HepG2 (cell line): Measurements from ENCODE around the gene PADI6. TPM values are rescaled to one million over a fixed set of nuclear protein-coding genes. Genes with fewer than 3 reads are reported as not detected.
A peak's percentile ranks its signal among the peaks of the same experiment; 100 is the strongest.

Source experiments
- ARID2 ChIP-seq: sonication (generic); formaldehyde crosslinking; IDR thresholded peaks from 2 replicates; pipeline ENCODE4 v1.8.1; 2022; ENCODE audit warnings: mild to moderate bottlenecking, missing genetic modification reagents, borderline replicate concordance
- CREB1 ChIP-seq, 2 experiments: fragments of 450-650 bp in 1 of 2; IDR thresholded peaks; 2 replicates each; pipeline ENCODE4 v1.6.1; 2016 to 2017; ENCODE audit warnings: control low read depth in 1 of 2, mild to moderate bottlenecking in 1 of 2, missing compliant biosample characterization in 1 of 2, missing genetic modification characterization in 1 of 2
- FOXC1 ChIP-seq: sonication (generic); formaldehyde crosslinking; IDR thresholded peaks from 2 replicates; pipeline ENCODE4 v1.8.0; 2022; ENCODE audit warnings: mild to moderate bottlenecking, missing genetic modification reagents, borderline replicate concordance
- GFI1 ChIP-seq: sonication (generic); formaldehyde crosslinking; IDR thresholded peaks from 2 replicates; pipeline ENCODE4 v1.5.0; 2020; ENCODE audit warnings: missing genetic modification reagents, mild to moderate bottlenecking, borderline replicate concordance
- HHEX ChIP-seq: IDR thresholded peaks from 2 replicates; pipeline ENCODE4 v1.6.1; 2016; ENCODE audit warnings: control low read depth
- HIVEP1 ChIP-seq: sonication (generic); formaldehyde crosslinking; IDR thresholded peaks from 2 replicates; pipeline ENCODE4 v1.4.0; 2020; ENCODE audit warnings: mild to moderate bottlenecking, missing genetic modification reagents
- ISL2 ChIP-seq: sonication (generic); formaldehyde crosslinking; IDR thresholded peaks from 2 replicates; pipeline ENCODE4 v1.5.0; 2020; ENCODE audit warnings: missing genetic modification reagents
- MED8 ChIP-seq: sonication (generic); formaldehyde crosslinking; IDR thresholded peaks from 2 replicates; pipeline ENCODE4 v1.8.1; 2023; ENCODE audit warnings: mild to moderate bottlenecking, missing genetic modification reagents; ENCODE audit not compliant: insufficient replicate concordance
- MYNN ChIP-seq: sonication (generic); formaldehyde crosslinking; IDR thresholded peaks from 2 replicates; pipeline ENCODE4 v1.4.0; 2020; ENCODE audit warnings: mild to moderate bottlenecking, low read depth, missing genetic modification reagents
- NRL ChIP-seq: sonication (generic); formaldehyde crosslinking; IDR thresholded peaks from 2 replicates; pipeline ENCODE4 v1.5.0; 2020; ENCODE audit warnings: missing genetic modification reagents, mild to moderate bottlenecking, moderate library complexity, borderline replicate concordance
- POLR2G ChIP-seq: fragments of 200-400 bp; formaldehyde crosslinking; IDR thresholded peaks from 2 replicates; pipeline ENCODE4 v1.6.1; 2018; ENCODE audit warnings: mild to moderate bottlenecking, low read depth, low read length, moderate library complexity
- RORA ChIP-seq: sonication (generic); formaldehyde crosslinking; IDR thresholded peaks from 2 replicates; pipeline ENCODE4 v1.5.0; 2020; ENCODE audit warnings: mild to moderate bottlenecking, missing genetic modification reagents, moderate library complexity
- SNAI1 ChIP-seq: sonication (generic); formaldehyde crosslinking; IDR thresholded peaks from 2 replicates; pipeline ENCODE4 v1.5.0; 2020; ENCODE audit warnings: mild to moderate bottlenecking, missing genetic modification reagents, borderline replicate concordance
- SOX13 ChIP-seq, 3 experiments: fragments of 450-650 bp in 1 of 3; sonication (generic) in 1 of 3; formaldehyde crosslinking in 1 of 3; IDR thresholded peaks in 2 of 3; conservative IDR thresholded peaks in 1 of 3; 2 replicates each; pipeline versions ENCODE4 v1.5.0 to v1.6.1; 2016 to 2020; ENCODE audit warnings: antibody characterized with exemption in 1 of 3, mild to moderate bottlenecking in 1 of 3, missing compliant biosample characterization in 1 of 3, missing genetic modification reagents in 1 of 3, moderate library complexity in 1 of 3
- TMF1 ChIP-seq: sonication (generic); formaldehyde crosslinking; IDR thresholded peaks from 2 replicates; pipeline ENCODE4 v1.8.1; 2022; ENCODE audit warnings: low read depth, missing genetic modification reagents
- TRIM24 ChIP-seq: sonication (generic); formaldehyde crosslinking; IDR thresholded peaks from 2 replicates; pipeline ENCODE4 v1.8.0; 2022; ENCODE audit warnings: mild to moderate bottlenecking, missing genetic modification reagents
- ZBTB38 ChIP-seq: sonication (generic); formaldehyde crosslinking; IDR thresholded peaks from 2 replicates; pipeline ENCODE4 v1.5.1; 2020; ENCODE audit warnings: mild to moderate bottlenecking, missing genetic modification reagents
- ZFP1 ChIP-seq: IDR thresholded peaks from 2 replicates; pipeline ENCODE4 v1.6.1; 2016
- ZMAT3 ChIP-seq: sonication (generic); formaldehyde crosslinking; conservative IDR thresholded peaks from 2 replicates; pipeline ENCODE4 v1.7.0; 2021; ENCODE audit warnings: missing genetic modification reagents
- ZNF121 ChIP-seq: sonication (generic); formaldehyde crosslinking; IDR thresholded peaks from 2 replicates; pipeline ENCODE4 v1.5.0; 2020; ENCODE audit warnings: mild to moderate bottlenecking, missing genetic modification reagents
- ZNF136 ChIP-seq: sonication (generic); formaldehyde crosslinking; IDR thresholded peaks from 2 replicates; pipeline ENCODE4 v1.8.1; 2022; ENCODE audit warnings: low read depth, mild to moderate bottlenecking, moderate library complexity, missing genetic modification reagents
- ZNF205 ChIP-seq: IDR thresholded peaks from 2 replicates; pipeline ENCODE4 v1.6.1; 2018; ENCODE audit warnings: missing biosample characterization, missing genetic modification reagents
- ZNF235 ChIP-seq: sonication (generic); formaldehyde crosslinking; IDR thresholded peaks from 2 replicates; pipeline ENCODE4 v1.8.1; 2023; ENCODE audit warnings: mild to moderate bottlenecking, missing genetic modification reagents, borderline replicate concordance
- ZNF251 ChIP-seq: sonication (generic); formaldehyde crosslinking; IDR thresholded peaks from 2 replicates; pipeline ENCODE4 v1.9.0; 2021; ENCODE audit warnings: mild to moderate bottlenecking, missing genetic modification reagents
- ZNF543 ChIP-seq: sonication (generic); formaldehyde crosslinking; IDR thresholded peaks from 2 replicates; pipeline ENCODE4 v1.4.0; 2020; ENCODE audit warnings: mild to moderate bottlenecking, missing genetic modification reagents
- ZNF773 ChIP-seq: sonication (generic); formaldehyde crosslinking; IDR thresholded peaks from 2 replicates; pipeline ENCODE4 v1.4.0; 2020; ENCODE audit warnings: missing genetic modification reagents, borderline replicate concordance
- ZNF777 ChIP-seq: sonication (generic); formaldehyde crosslinking; IDR thresholded peaks from 2 replicates; pipeline ENCODE4 v1.4.0; 2020; ENCODE audit warnings: missing genetic modification reagents
- ZNF790 ChIP-seq: sonication (generic); formaldehyde crosslinking; IDR thresholded peaks from 2 replicates; pipeline ENCODE4 v1.8.0; 2022; ENCODE audit warnings: missing genetic modification reagents, mild to moderate bottlenecking, borderline replicate concordance
- polyA plus RNA-seq, 8 experiments: library from polyadenylated mRNA; depleted of rRNA in 3 of 8; stranded (reverse) in 7 of 8; unstranded in 1 of 8; fragments of >200 nt; fragmentation: Illumina TruSeq in 4 of 8; extraction: Trizol in 4 of 8; gene quantifications; 2 replicates each; pipeline versions ENCODE4 v1.2.1 to v1.2.3, GENCODE V29; 2011 to 2016; ENCODE audit warnings: low read depth in 4 of 8, missing spikeins in 1 of 8, mixed read lengths in 1 of 8; ENCODE audit not compliant: insufficient read depth in 1 of 8
- total RNA-seq, 5 experiments: library from RNA; depleted of rRNA; stranded (reverse); fragments of >200 nt; fragmentation: Illumina TruSeq; extraction: Trizol; gene quantifications; 2 replicates each; pipeline ENCODE4 v1.2.3, GENCODE V29; 2016; ENCODE audit warnings: low read depth in 1 of 5
- TF ChIP-seq, protein P1 (sequence below): sonication (generic); formaldehyde crosslinking; IDR thresholded peaks from 2 replicates; pipeline ENCODE4 v1.5.0; 2020; ENCODE audit warnings: missing genetic modification reagents

The PADI6 gene
- total and polyA plus RNA-seq, 2 of the 13 experiments (the other 11 are each of a cell fraction or from before 2014, with no cell fraction given): not detected

- TF ChIP-seq, protein P1, sequence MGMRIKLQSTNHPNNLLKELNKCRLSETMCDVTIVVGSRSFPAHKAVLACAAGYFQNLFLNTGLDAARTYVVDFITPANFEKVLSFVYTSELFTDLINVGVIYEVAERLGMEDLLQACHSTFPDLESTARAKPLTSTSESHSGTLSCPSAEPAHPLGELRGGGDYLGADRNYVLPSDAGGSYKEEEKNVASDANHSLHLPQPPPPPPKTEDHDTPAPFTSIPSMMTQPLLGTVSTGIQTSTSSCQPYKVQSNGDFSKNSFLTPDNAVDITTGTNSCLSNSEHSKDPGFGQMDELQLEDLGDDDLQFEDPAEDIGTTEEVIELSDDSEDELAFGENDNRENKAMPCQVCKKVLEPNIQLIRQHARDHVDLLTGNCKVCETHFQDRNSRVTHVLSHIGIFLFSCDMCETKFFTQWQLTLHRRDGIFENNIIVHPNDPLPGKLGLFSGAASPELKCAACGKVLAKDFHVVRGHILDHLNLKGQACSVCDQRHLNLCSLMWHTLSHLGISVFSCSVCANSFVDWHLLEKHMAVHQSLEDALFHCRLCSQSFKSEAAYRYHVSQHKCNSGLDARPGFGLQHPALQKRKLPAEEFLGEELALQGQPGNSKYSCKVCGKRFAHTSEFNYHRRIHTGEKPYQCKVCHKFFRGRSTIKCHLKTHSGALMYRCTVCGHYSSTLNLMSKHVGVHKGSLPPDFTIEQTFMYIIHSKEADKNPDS: no peak
- TF ChIP-seq MED8 (CRISPR knock-in tag): peak; percentile 21
- TF ChIP-seq FOXC1 (CRISPR knock-in tag): peak; percentile 59; the same call in 1 of the 2 replicates
- no peak; the same call in 1 of the 2 replicates for TF ChIP-seq ZNF790 (CRISPR knock-in tag)
- no peak for TF ChIP-seq SOX13 (IDR thresholded peaks at IDR 0.05)
- TF ChIP-seq SOX13 (CRISPR knock-in tag; conservative IDR thresholded peaks at IDR 0.05 in 1 of 2, IDR thresholded peaks at IDR 0.05 in 1 of 2): 0 out of 4 replicates have a peak, but pooled peaks of 1 of the 2 experiments have one; percentile 4
- TF ChIP-seq ZBTB38: 0 out of 2 replicates have a peak, but pooled peaks have one; percentile 44
- peak; percentile 93 for TF ChIP-seq ZNF777 (CRISPR knock-in tag)
- no peak for TF ChIP-seq HHEX (CRISPR knock-in tag)
- TF ChIP-seq ZNF235 (CRISPR knock-in tag): 0 out of 2 replicates have a peak, but pooled peaks have one; percentile 62
- 0 out of 2 replicates have a peak, but pooled peaks have one; percentile 34 for TF ChIP-seq HIVEP1 (CRISPR knock-in tag)
- TF ChIP-seq SNAI1: 0 out of 2 replicates have a peak, but pooled peaks have one; percentile 45
- TF ChIP-seq ISL2 (CRISPR knock-in tag): no peak
- peak; percentile 48 for TF ChIP-seq POLR2G
- TF ChIP-seq GFI1 (CRISPR knock-in tag): no peak
- TF ChIP-seq NRL (CRISPR knock-in tag): peak; percentile 63; the same call in 1 of the 2 replicates
- no peak for TF ChIP-seq ZFP1 (CRISPR knock-in tag)
- TF ChIP-seq ZNF121 (CRISPR knock-in tag): no peak
- TF ChIP-seq MYNN (CRISPR knock-in tag): 0 out of 2 replicates have a peak, but pooled peaks have one; percentile 31
- TF ChIP-seq ZNF251 (CRISPR knock-in tag): no peak
- TF ChIP-seq ARID2 (CRISPR knock-in tag): 0 out of 2 replicates have a peak, but pooled peaks have one; percentile 27
- TF ChIP-seq TMF1: 0 out of 2 replicates have a peak, but pooled peaks have one; percentile 33
- TF ChIP-seq ZNF136: no peak
- TF ChIP-seq ZNF773 (CRISPR knock-in tag): peak; percentile 29; the same call in 1 of the 2 replicates
- no peak for TF ChIP-seq ZNF543 (CRISPR knock-in tag)
- TF ChIP-seq RORA: no peak
- TF ChIP-seq ZNF205: no peak
- TF ChIP-seq TRIM24 (CRISPR knock-in tag): no peak
- no peak for TF ChIP-seq CREB1 (IDR thresholded peaks at IDR 0.05)
- no peak for TF ChIP-seq CREB1 (CRISPR knock-in tag; IDR thresholded peaks at IDR 0.05)
- TF ChIP-seq ZMAT3 (CRISPR knock-in tag): no peak
Observed at GRCh38 chr1:17438318-17439249, 66.6 kb downstream of the PADI6 start (continued).
